ENCODE results near the gene ZMIZ1.
A peak's percentile ranks its signal among the peaks of the same experiment; 100 is the strongest.

Gene ZMIZ1

DNA sequence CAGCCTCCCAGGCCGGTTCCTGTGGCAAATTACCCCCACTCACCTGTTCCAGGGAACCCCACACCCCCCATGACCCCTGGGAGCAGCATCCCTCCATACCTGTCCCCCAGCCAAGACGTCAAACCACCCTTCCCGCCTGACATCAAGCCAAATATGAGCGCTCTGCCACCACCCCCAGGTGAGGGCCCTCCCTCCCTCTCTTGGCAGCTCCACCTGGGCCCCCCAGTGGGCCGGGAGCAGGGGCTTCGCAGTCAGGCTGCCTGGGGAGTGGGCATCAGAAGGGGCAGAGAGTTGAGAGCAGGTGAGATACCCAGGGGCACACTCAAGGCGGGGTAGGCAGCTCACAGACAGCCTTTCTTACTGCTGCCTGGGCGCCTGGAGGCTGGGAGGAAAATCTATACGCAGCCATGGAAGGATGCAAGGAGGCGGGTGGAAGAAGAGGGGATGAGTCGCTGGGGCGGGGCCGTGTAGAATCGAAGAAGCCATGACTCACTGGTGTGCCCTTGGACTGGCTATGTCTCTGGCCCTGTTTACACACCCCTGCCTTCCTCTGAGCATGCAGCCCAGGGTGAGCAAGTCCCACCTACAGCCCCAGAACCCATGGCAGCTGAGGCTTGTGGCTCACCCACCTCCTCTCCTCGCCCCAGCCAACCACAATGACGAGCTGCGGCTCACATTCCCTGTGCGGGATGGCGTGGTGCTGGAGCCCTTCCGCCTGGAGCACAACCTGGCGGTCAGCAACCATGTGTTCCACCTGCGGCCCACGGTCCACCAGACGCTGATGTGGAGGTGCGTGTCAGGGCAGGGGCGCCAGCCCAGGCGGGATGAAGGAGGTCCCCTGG, 229.9 kb downstream of the ZMIZ1 start:
- peak; percentile 22 to 69 for DNase-seq

DNA sequence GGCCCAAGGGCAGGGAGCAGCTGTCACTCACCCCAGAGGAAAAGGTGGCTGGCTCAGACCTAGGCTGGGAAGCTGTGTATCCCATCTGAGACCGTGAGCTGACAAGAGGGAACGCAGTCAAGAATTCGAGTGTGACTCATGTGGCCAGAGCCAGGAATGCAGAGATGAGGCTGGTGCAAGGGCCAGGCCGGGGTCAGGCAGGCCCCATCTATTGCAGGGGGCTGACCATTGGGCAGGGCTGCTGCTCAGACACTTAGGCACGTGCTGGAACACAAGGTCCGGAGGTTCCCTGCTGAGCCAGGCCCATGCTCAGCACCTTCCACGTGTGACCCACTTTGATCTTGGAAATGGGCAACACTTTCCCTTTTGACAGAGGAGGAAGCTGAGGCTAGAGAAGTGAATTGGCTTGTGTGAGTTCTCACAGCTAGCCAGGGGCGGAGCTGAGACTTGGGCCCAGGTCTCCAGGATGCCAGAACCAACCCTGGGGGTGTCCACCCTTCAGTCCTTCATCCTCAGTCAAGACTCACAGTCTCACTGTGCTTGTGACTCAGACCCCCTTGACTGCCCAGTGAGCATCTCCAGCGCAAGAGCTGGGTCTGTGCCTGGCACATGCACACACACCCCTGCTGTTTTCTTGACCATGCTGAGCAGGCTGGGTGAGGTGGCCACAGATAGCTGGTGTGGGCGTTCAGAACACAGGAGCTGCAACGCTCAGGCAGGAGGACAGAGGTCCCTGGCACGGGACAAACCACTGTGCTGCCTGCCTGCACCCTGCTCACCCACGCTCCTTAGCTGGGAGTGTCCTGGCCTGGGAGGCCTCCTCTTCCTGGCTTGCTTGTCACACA, 230.9 kb downstream of the ZMIZ1 start:
- DNase-seq, result no peak

DNA sequence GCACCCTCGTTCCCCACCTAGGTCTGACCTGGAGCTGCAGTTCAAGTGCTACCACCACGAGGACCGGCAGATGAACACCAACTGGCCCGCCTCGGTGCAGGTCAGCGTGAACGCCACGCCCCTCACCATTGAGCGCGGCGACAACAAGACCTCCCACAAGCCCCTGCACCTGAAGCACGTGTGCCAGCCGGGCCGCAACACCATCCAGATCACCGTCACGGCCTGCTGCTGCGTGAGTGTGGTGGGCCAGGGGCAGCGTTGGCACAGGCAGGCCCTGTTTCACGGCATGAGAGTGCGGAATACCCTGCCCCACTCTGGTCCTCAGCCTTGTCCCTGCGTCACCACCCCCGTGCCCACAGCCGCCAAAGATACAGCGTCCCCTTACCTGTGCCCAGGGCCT, 231.9 kb downstream of the ZMIZ1 start:
- DNase-seq, result no peak

DNA sequence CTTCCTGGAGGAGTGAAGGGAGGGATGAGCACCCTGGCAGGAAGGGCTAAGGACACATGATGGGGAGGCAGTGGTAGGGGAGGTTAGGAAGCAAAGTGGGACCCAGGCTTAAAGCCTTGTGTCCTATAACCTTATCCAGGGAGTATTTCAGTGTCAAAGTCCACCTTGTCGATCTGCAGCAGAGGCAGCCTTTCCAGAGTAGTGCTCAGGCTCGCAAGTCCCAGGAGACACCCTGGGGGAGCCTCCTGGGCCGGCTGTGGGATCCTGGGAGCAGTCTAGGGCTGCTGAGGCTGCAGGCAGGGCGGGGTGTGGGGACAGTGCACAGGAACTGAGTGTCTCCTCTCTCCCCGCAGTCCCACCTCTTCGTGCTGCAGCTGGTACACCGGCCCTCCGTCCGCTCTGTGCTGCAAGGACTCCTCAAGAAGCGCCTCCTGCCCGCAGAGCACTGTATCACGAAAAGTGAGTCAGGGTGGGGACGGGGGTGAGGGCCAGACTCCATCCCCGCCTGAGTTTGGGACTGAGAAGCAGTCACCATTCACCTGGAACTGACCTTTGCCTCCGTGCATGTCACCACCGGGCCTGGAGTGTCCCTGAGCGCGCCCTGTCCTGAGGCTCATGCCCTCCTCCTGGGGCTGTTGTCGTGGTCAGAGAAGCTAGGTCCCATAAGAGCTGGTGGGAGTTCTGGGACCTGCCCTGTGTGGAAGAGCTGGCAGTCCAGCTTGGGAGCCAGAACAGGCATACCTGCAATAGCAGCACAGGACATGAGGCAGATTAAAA, 233.2 kb downstream of the ZMIZ1 start:
- DNase-seq, result no peak

DNA sequence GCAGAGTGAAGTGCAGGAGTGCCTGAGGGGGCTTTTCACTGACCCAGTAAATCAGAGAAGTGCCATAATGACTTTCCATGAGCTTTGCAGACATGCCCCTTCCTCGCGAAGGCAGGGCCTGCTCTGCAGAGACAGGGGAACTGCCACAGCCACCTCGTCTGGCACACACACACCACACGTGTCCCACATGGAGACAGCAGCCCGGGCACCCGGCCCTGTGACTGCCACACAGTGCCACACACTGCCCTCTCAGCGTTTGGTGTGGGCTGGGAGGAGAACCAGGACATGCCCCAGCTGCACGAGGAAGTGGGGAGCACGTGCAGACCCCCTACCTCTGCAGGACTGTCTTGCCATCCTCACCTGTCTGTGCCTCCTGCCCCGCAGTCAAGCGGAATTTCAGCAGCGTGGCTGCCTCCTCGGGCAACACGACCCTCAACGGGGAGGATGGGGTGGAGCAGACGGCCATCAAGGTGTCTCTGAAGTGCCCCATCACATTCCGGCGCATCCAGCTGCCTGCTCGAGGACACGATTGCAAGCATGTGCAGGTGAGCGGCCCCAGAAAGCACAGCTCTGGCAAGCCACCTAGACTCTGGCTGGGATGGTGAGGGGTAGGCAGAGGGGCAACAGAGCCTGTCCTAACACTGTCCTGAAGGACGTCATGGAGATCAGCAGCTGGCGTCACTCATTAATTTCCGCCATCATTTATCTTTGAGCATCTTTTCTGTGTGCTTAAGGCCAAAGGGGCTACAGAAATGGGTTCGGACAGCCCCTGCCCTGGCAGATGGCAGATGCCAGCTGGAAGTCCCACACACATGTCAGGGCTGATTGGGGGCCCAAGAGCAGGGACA, 235.1 kb downstream of the ZMIZ1 start:
- DNase-seq, result no peak

DNA sequence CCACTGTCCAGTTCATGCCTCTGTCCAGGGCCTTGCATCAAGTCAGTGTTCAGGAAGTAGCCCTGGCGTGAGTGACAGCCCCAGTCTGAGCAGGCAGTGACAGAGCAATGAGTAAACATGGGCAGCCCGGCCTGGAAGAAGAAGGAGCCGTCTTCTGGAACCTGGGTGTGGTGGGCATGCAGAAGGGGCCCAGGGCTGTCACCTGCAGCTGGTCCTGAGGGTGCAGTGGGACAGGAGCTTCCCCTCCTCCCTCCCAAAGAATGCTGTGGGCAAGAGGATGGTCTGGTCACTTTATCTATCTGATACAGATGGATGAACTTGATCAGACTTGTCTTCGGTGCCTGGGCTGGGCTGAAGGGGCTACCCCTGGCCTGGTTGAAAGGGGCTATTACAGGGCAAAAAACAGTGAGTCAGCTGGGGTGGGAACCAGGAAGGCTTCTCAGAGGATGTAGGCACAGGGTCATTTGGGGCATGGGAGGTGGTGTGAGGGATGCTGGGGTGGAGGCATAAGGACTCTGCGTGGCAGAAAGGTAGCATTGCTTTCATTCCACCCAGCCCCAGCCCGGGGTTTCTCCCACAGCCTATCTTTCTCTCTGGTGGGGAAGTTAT, 235.8 kb downstream of the ZMIZ1 start:
- no peak for DNase-seq

DNA sequence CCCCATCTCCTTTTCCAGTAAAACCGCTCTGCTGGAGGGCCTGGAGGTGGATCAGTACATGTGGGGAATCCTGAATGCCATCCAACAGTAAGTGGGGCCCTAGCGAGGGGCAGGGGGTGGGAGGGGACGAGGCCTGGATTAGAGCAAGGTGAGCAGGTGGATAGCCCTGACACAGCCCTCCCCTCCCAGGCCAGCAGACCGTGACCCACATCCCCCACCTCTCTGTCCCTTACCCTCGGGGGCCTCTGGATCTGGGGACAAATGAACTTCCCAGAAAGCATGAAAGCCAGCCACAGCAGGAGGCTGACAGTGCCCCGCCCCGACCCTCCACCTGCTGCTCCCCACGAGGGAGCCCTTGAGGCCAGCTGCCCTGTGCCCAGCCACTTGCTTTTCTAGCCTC, 236.7 kb downstream of the ZMIZ1 start:
- DNase-seq, result no peak

DNA sequence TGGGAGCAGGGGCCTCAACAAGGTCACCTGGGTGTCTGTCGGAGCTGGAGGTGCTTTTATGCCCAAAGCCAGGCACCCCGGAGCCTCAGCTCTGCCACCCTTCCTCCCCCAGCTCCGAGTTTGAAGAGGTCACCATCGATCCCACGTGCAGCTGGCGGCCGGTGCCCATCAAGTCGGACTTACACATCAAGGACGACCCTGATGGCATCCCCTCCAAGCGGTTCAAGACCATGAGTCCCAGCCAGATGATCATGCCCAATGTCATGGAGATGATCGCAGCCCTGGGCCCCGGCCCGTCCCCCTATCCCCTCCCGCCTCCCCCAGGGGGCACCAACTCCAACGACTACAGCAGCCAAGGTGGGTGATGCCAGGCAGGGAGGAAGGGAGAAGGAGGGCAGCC, 237.2 kb downstream of the ZMIZ1 start:
- DNase-seq, result no peak

DNA sequence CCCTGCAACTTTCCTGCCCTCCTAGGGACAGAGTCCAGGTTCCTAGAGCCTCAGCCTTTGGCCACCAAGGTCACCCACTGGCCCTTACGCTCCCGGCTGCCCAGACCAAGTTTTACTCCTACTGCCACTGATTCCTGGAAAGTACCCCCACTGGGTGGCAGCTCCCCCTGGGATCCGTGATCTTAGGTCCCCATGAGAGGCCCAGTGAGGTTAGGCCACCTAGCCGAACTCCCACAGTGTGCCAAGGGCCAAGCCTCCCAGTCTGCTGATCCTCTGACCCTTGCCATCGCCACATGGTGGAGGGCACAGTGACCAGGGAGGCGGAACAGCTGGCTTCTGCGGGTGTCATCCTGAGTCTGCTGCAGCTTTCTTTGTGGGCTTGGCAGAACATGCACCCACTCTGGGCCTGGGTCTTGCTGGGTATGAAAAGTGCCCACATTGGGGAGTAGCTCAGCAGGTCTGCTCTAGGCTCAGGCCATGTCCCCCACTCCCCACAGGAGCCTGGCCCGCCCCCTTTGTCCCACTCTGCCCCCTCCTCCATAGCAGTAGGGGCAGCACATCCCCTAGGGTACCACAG, 238.0 kb downstream of the ZMIZ1 start:
- no peak for DNase-seq

DNA sequence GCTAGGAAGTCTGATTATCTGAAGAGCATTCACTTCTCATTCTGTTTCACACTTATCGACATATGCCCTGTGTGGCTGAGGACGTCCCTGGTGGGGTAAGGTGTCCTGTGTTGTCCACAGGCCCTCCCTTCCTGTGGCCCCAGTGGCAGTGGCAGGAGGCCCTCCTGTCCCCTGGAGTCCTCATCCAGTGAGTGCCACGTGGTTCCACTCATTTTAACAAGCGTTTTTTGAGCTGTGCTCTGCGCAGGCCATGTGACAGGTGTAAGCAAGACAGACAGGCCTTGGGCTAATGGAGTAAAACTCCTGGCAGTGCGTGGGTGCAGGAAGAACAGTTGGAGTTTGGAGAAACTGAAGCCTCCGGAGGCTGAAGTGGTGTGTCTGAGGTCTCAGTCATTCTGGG, 239.2 kb downstream of the ZMIZ1 start:
- DNase-seq, result no peak

DNA sequence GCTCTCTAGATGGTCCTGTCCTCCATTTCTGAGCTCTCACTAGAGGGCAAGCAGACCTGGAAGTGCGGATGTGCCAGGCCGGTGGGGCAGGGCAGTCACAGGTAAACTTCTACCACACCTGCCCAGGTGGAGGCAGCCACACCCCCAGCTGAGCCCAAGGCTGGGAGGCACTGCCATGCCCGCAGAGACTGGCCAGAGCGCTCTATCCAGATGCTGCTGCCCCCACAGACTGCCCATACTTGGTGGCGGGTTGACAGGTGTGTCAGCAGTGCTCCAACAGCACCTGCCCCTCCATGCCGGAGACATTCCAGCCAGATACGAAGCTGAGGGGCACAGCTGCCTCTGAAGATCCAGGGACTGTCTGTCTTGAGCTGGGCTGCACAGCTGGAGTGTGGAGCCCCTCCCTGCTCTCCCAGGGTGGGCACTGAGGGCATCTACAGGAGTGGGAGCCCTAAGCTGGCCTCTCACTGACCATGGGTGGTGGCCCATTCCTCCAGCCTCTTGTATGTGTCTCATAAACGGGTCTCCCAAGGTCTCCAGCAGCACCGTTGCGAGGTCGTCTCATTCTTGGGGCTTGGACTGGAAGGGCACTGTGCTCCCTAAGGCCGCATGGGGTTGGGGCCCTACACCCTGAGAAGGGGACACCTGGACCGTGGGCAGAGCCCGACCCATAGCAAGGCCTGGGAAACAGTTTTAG, 240.4 kb downstream of the ZMIZ1 start:
- DNase-seq, result no peak

DNA sequence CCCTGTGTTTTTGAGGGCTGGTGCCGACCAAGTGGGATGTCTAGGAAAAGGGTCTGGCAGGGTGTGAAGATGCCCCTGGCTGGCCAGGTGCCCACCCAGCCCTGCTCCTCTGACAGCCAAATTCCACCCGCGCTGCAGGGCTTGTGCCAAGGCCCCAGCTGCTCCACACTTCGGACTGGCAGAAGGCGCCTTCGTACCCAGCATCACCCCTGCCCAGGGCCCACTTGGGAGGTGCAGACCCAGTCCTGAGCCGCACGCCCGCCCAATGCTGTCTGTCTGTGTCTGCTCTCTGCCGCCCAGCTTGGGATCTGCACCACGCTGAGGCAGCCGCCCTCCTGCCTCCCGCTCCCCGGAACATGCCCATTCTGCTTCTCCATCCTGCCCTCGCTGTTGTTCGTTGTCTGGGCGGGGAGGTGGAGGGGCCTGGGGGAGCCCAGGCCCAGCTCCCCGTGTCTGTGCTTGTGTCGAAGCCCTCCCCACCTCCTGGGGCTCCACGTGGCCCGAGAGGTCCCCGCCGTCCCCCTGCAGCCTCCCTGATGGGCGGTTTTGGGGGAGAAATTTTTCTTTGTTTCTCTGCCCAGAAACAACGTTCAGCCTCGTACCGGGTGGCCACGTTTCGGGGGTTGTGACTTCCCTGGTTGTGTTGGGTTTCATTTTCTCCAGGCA, 241.6 kb downstream of the ZMIZ1 start:
- no peak for DNase-seq

DNA sequence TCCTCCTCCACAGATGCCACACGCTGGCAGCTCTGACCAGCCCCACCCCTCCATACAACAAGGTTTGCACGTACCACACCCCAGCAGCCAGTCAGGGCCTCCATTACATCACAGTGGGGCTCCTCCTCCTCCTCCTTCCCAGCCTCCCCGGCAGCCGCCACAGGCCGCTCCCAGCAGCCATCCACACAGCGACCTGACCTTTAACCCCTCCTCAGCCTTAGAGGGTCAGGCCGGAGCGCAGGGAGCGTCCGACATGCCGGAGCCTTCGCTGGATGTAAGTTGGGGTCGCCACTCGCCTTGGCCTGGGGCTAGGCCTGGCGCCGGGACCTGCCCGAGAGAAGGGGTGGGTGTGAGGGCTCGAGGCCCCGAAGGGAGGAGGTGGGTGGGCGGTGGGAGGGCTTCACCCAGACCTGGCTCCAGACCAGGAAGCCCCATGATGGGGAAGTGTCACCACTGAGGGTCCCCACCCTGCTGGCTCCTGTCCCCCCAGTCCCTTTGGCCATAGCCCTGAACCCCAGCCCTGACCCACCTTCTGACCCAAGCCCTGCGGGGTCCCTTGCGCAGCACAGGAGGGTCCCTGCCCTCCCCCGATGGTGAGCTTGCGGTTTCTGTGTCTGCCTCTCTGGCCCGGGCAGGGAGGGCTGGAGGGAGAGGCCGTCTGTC, 242.3 kb downstream of the ZMIZ1 start:
- DNase-seq, result no peak

DNA sequence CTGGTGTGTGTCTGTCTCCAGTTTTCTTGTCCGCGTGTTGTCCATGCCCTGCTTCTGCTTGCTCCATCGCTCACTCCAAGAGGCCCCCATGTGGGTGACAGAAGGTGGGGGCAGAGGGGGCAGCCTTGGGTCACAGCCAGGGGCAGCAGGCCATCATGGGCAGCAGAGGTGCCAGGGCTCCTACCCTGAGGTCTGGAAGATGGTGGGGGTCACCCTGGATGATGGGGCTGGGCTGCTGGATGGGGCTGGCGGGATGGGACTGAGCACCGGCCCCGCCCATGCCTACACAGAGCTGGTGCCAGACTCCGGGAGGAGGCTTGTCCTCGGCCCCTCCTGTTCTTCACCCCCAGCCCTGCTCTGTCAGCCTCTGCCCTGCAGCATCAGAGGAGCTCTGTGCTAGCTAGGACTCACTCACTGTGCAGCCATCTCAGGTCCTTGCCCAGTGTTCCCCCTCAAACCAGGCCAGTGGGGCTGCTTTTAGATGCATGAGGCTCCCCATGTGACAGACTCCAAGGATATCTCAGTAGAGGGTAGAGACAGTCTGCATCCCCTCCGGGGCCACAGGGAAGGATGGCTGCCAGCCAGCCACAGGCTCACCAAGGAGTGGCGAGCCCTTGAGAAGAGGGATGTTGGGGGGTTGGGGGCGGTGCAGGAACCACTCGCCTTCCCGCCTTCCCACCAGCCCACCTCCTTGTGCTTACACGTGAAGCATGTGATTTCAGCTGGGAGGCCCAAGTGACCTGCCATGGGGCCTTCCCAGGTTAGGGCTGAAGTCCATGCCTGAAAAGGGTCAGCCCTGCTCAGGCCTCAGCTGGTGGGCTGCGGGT, 243.0 kb downstream of the ZMIZ1 start:
- DNase-seq, result no peak

DNA sequence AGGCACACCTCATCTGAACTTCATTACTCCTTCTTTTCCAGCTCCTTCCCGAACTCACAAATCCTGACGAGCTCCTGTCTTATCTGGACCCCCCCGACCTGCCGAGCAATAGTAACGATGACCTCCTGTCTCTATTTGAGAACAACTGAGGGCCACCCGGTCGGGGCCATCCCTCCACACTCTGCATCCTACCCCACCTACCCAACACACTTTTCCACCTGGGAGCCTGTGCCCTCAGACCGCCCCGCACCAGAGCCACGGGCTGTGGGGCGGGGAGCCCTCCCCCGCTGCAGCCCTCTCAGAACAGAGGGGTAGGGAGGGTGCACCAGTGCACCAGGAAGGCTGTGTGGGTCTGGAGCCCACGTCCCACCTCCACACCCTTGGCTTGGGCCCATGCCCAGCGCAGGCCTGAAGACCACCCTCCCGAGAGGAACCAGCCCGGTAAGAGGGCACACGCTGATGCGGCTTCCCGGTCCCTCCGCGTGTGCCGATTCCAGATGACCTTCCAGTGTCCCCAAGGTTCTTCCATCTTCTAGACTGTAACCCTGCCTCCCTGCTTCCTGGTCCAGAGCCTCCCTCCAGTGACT, 243.9 kb downstream of the ZMIZ1 start:
- DNase-seq, result no peak

DNA sequence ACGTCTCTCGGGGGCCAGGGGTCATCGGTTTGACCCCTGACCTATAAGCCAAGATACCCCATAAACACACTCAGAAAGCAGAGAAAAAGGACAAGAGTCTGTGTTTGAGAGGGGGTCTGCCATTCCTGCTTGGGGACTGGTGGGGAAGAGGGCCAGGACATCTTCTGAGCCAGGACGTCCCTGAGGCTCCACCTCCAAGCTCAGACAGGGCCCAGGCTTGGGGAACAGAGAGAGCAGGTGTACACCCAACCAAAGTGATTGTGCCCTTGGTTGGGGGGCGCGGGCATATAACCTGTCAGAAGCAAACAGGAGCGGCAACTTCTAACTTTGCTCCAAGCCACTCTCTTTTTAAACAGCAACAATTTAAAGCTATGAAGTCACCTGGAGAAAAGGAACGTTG, 244.6 kb downstream of the ZMIZ1 start:
- no peak for DNase-seq

DNA sequence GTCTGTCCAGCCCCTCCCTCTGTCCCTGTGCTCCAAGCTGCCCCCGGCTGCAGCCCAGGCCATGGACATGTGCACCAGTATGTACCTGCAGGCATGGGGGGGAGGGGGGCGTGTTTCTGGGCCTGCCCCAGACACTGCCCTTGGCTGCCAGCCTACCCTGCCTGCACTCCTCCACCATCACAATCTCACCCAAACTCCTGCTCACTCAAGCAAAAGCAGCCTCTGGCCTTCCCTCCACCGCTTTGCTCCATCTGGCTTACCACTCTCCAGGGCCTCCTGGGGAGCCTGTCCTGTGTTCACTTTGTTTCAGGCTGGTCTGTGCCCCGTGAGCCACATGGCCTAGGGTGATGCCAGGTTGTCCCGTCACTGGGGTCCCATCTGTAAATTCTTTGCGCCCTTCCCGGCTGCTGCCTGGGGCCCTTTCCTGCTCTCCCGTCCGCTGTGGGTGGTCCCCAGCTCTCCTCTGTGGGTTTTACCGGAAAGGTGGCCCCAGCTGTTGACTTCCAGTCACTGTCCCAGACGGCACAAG, 245.2 kb downstream of the ZMIZ1 start:
- no peak for DNase-seq

Measured in SW 1271 (cell line).